Measurements from ENCODE around the gene P2RY14.
A peak's percentile ranks its signal among the peaks of the same experiment; 100 is the strongest.

Gene P2RY14

DNA sequence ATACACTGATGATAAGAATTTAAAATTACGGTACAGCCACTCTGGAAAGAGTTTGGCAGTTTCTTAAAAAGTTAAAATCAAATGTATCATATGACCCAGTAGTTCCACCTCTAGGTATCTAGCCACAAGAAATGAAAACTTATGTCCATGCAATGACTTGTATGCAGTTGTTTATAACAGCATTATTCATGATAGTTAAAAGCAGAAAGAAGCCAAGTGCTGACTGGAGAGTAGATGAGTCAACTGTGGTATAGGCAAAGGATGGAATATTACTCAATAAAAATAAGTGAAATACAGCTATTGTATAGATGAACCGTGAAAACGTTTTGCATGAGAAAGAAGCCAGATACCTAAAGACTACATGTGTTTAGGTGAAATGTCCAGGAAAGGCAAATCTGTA lies 23.4 kb upstream of the P2RY14 start:
- DNase-seq (ENCODE audit: low spot score) = no peak

GRCh38 chr3:151300539-151300938 lies 22.2 kb upstream of the P2RY14 start:
- DNase-seq (ENCODE audit: low spot score) = no peak

DNA sequence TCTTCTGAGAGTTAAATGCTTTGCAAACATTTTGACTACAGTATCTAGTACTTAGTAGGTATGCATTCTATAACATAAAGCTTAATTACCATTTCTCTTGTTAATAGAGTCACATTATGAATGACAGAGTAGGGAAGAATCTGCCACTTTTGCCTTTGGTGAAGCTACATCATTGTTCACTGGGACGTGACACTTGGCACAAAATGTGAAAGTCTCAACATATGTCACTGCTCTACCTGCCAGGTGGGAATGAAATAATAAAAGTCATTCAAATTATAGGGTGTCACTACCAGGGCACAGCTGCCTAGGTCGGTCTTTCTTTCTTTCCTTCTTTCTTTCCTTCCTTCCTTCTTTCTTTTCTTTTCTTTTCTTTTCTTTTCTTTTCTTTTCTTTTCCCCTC lies 20.7 kb upstream of the P2RY14 start:
- DNase-seq (ENCODE audit: low spot score) = no peak

DNA sequence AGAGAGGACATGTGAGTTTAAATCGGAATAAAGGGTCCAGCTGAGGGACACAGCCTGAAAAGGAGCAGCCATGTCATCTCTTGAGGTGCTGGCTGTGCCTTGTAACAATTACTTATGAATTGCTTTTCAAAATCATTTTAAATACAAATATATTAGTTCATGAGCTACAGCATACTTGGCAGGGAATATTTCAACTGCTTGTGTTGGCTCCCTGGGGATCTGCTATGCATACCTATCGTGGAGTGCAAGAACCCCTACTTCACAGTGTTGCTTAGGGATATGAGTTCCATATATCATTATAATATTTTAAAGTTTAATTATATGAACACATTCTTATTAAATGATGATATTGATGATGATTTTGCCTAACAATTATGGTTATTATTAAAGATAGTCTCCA lies 19.1 kb upstream of the P2RY14 start:
- DNase-seq (ENCODE audit: low spot score) = no peak

DNA sequence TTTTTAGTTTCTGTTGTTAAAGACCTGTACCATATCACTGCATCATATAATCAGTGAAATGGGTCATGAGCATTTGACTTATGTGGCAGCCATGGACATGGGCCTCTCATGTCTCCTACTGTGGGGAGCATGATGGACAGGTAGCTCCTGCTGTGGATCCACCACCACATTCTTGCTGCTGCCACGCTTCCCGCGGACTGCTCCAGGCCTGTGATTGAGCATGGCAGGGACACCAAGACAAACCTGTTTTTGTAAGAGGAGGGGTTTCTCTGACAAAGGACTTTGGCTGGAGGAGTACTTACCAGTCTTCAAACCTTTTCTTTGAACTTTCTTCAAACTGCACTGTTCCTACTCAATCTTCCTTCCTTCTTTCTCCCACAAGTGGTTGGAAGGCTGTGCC lies 17.9 kb upstream of the P2RY14 start:
- DNase-seq (ENCODE audit: low spot score) = no peak

- DNase-seq (ENCODE audit: low spot score) = no peak
Measured at GRCh38 chr3:151293127-151293526, 14.8 kb upstream of the P2RY14 start.

- no peak for DNase-seq (ENCODE audit: low spot score)
Measured at GRCh38 chr3:151290673-151291072, 12.3 kb upstream of the P2RY14 start.

GRCh38 chr3:151289445-151289844 lies 11.1 kb upstream of the P2RY14 start:
- DNase-seq (ENCODE audit: low spot score) = no peak

DNA sequence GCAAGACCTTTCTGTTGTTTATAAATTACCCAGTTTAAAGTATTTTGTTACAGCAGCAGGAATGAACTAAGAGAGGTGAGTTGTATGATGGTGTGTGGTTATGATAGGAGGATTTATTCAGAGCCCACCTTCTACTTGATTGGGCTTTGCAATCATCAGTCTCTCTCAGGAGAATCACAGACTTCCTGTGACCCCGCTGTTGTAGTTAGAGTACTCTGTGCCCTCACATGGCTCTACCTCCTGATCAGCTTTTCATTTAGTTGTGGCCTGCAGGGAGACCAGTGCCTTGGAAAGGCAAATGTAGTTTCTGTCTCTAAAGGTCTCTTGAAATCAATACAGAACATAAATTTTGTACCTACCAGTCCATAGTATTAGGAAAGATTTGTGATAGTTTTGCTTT lies 7.6 kb upstream of the P2RY14 start:
- DNase-seq (ENCODE audit: low spot score) = no peak

DNA sequence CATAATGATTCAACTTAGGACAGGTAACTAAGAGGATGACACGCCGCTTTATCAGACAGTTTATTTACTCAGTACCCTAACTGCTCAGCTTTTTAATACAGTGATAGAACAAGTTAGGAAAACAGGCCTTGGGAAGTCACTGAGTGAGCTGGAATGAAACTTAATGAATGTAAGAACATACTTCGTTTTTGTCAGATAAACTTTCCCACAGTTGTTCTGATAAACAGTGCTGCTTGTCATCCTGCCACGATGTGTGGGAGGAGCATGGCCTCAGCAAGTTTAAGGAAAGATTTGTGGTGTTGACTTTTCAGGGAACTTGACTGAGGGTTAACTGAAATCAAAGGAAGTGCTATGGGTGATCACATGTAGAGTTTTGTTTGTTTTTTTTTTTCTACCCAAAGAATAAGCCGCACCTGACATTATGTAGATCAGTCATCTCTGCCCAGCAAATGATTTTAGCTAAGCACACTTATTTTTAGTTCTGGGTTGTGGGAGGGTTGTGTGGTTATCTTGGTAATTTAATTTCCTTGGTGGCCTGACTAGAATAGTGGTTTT lies 5.6 kb upstream of the P2RY14 start:
- no peak for DNase-seq (ENCODE audit: low spot score)

DNA sequence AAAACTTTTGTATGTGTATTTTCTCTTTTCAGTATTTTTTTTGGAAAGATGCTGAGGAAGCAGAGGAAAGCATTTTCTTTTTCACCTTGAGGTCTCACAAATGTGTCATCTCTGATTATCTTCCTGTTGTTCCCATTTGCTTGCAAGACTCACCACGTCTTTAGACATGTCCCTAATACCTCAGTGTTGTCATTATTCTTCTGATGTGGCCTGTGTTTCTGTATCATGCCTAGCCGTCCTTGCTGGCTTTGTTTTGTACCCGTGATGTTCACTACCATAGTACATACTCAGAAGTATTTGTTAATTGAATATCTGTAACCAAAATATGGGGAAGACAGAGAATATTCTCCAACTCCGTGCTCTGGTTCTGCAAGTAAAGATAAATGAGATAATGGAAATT lies 5.0 kb upstream of the P2RY14 start:
- no peak for DNase-seq (ENCODE audit: low spot score)

- peak; percentile 25 for DNase-seq (ENCODE audit: low spot score)
Measured at GRCh38 chr3:151282921-151283320, 4.6 kb upstream of the P2RY14 start.

DNA sequence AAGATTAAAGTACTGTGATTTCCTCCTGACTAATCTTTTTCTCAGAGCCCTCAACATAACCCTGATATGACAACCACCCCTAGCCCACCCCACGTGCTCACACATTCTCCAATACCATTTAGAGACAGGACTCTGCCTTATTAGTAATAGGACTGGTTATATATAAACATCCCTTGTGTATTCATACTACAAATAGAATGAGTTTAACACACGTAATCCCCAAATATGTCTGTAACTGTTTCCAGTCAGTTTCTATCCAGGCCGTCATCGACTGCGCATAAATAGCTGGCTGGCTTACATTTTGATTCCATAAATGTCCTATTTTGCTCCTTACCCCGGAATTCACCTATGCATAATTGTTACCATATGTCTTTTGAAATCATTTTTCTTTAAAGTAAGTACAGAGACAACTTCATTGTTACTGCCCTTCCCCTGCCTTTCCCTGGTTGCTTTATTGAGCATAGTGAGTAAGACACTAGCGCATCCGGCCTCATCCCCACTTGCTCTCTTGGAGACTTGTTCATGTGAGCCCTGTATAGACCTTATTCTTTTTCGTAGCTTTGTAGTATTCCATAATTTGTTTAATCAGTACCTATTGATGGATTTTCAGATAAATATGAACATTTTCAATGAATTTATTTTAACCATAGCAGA lies 3.5 kb upstream of the P2RY14 start:
- no peak for DNase-seq (ENCODE audit: low spot score)

- DNase-seq (ENCODE audit: low spot score) = no peak
Measured at GRCh38 chr3:151276687-151277042, 1.7 kb downstream of the P2RY14 start.

- no peak for DNase-seq (ENCODE audit: low spot score)
Measured at GRCh38 chr3:151276038-151276686, 2.2 kb downstream of the P2RY14 start.

GRCh38 chr3:151275091-151275490 lies 3.3 kb downstream of the P2RY14 start:
- DNase-seq (ENCODE audit: low spot score) = no peak

GRCh38 chr3:151269631-151270030 lies 8.7 kb downstream of the P2RY14 start:
- DNase-seq (ENCODE audit: low spot score) = no peak

GRCh38 chr3:151268267-151269235 lies 9.8 kb downstream of the P2RY14 start:
- DNase-seq (ENCODE audit: low spot score) = no peak

GRCh38 chr3:151267066-151267465 lies 11.3 kb downstream of the P2RY14 start:
- no peak for DNase-seq (ENCODE audit: low spot score)

GRCh38 chr3:151265866-151266265 lies 12.5 kb downstream of the P2RY14 start:
- DNase-seq (ENCODE audit: low spot score) = no peak

- DNase-seq (ENCODE audit: low spot score) = no peak
Measured at GRCh38 chr3:151265166-151265565, 13.2 kb downstream of the P2RY14 start.

DNA sequence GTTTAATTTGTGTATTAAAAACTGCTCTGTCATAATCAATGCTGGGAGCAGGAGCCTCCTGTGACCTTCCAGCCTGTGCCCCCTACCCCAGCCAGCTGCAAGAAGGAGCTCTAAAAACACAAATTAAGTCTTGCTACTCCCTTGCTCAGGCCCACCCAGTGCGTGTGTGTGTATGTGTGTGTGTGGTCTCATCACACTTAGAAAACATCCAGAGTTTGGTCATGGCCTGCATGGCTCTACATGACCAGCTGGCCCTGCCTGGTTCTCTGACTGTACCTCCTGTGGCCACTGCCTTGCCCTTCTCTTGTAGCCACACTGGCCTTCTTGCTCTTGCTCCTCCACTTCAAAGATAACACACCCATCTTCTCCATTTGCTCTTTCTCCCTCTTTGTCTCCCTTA lies 13.7 kb downstream of the P2RY14 start:
- DNase-seq (ENCODE audit: low spot score) = no peak

All from HuH-7.5 (cell line).